Keratinocyte (primary cell): ENCODE results near the gene HYDIN. TPM values are rescaled to one million over a fixed set of nuclear protein-coding genes. Genes with fewer than 3 reads are reported as not detected.
"Not testable (repeated sequence)": the region's sequence is repeated elsewhere in the genome, so short reads cannot be mapped to it uniquely, and the experiment has no call there.

Experiments used
- DNase-seq: peaks from one replicate; pipeline ENCODE4 v3.0.0-alpha.2; 2011; ENCODE audit warnings: low read depth, missing footprints, low spot score
- FAIRE-seq: peaks from 2 replicates; lab custom pipeline; 2011; peaks lifted over from hg19 to GRCh38; lab: Jason Lieb, UNC
- H2AFZ ChIP-seq: 2 replicates; pipeline ENCODE4 v1.6.0; 2012; ENCODE audit warnings: low read length, control low read depth, inconsistent platforms; ENCODE audit not compliant: control insufficient read depth
- H3K27ac ChIP-seq: 2 replicates; pipeline ENCODE4 v1.5.1; 2011; ENCODE audit warnings: low read length; ENCODE audit not compliant: control insufficient read depth, insufficient read depth
- H3K27me3 ChIP-seq: 3 replicates; pipeline ENCODE4 v1.6.0; 2011; ENCODE audit warnings: low read length; ENCODE audit not compliant: control insufficient read depth, insufficient read depth; ENCODE audit errors: extremely low read depth
- H3K36me3 ChIP-seq, 2 experiments: 2 replicates in 1 of 2; 3 replicates in 1 of 2; pipeline ENCODE4 v1.5.1; 2011; ENCODE audit warnings: low read length in 2 of 2, mild to moderate bottlenecking in 1 of 2; ENCODE audit not compliant: control insufficient read depth in 2 of 2, insufficient read depth in 2 of 2; ENCODE audit errors: extremely low read depth in 1 of 2
- H3K4me1 ChIP-seq: 3 replicates; pipeline ENCODE4 v1.5.1; 2011; ENCODE audit warnings: low read length; ENCODE audit not compliant: control insufficient read depth, insufficient read depth; ENCODE audit errors: extremely low read depth
- H3K4me2 ChIP-seq: 3 replicates; pipeline ENCODE4 v1.6.0; 2011; ENCODE audit warnings: low read depth, low read length; ENCODE audit not compliant: control insufficient read depth, insufficient read depth; ENCODE audit errors: extremely low read depth
- H3K4me3 ChIP-seq, 3 experiments: fragments of 200-600 bp in 1 of 3; sonication (generic) in 1 of 3; 2 replicates in 2 of 3; 3 replicates in 1 of 3; pipeline ENCODE4 v1.5.1; 2011 to 2016; ENCODE audit warnings: low read length in 3 of 3, mild to moderate bottlenecking in 3 of 3, control low read depth in 2 of 3, inconsistent platforms in 1 of 3, low read depth in 1 of 3, mixed read lengths in 1 of 3, mixed run types in 1 of 3, moderate library complexity in 1 of 3; ENCODE audit not compliant: control insufficient read depth in 2 of 3, insufficient read depth in 2 of 3; ENCODE audit errors: extremely low read depth in 1 of 3
- H3K79me2 ChIP-seq: 2 replicates; pipeline ENCODE4 v1.6.0; 2012; ENCODE audit warnings: low read length; ENCODE audit not compliant: control insufficient read depth, insufficient read depth
- H3K9ac ChIP-seq: 3 replicates; pipeline ENCODE4 v1.6.0; 2011; ENCODE audit warnings: low read length; ENCODE audit not compliant: control insufficient read depth, insufficient read depth; ENCODE audit errors: extremely low read depth
- H3K9me1 ChIP-seq: 3 replicates; pipeline ENCODE4 v1.6.0; 2011; ENCODE audit warnings: low read length; ENCODE audit not compliant: control insufficient read depth, insufficient read depth; ENCODE audit errors: extremely low read depth
- H3K9me3 ChIP-seq: 2 replicates; pipeline ENCODE4 v1.5.1; 2012; ENCODE audit warnings: low read depth, low read length; ENCODE audit not compliant: control insufficient read depth
- H4K20me1 ChIP-seq: 3 replicates; pipeline ENCODE4 v1.6.0; 2011; ENCODE audit warnings: low read length; ENCODE audit not compliant: control insufficient read depth, insufficient read depth; ENCODE audit errors: extremely low read depth
- dilution Hi-C: fragments of 300-500 bp; cut with MboI; formaldehyde crosslinking; loops from one replicate; pipeline ENCODE4 v1.7.0; 2020; ENCODE audit warnings: low sequenced_read_pairs; ENCODE audit not compliant: extremely low pct_ligation_motif_present
- polyA plus RNA-seq, 5 experiments: library from polyadenylated mRNA; depleted of rRNA in 3 of 5; stranded (reverse) in 3 of 5; stranded (forward) in 1 of 5; unstranded in 1 of 5; fragments of >200 nt; gene quantifications; 1 replicate in 1 of 5; 2 replicates in 3 of 5; 3 replicates in 1 of 5; pipeline versions ENCODE4 v1.2.1 to v1.2.3, GENCODE V29; 2011 to 2012; ENCODE audit warnings: missing spikeins in 2 of 5, low read depth in 1 of 5, low replicate concordance in 1 of 5

HYDIN gene
- polyA plus RNA-seq, 1 donor (not counting 4 experiments of a cell fraction or from before 2014, with no cell fraction given) = 0.49 TPM

GRCh38 chr16:70882311-70882710 lies 348.2 kb downstream of the HYDIN start:
- FAIRE-seq, H3K27me3 ChIP-seq, H3K36me3 ChIP-seq, H3K4me3 ChIP-seq, H3K4me1 ChIP-seq, H3K9ac ChIP-seq, H2AFZ ChIP-seq, H3K9me3 ChIP-seq, H3K79me2 ChIP-seq, H3K9me1 ChIP-seq, H3K27ac ChIP-seq, DNase-seq, H3K4me2 ChIP-seq, H4K20me1 ChIP-seq, dilution Hi-C loops: not testable (repeated sequence)

GRCh38 chr16:70877895-70878294 lies 352.6 kb downstream of the HYDIN start:
- H3K36me3 ChIP-seq, H3K79me2 ChIP-seq, H3K27me3 ChIP-seq, FAIRE-seq, H2AFZ ChIP-seq, H3K9ac ChIP-seq, H3K4me3 ChIP-seq, dilution Hi-C loops, H3K27ac ChIP-seq, H3K4me1 ChIP-seq, H3K4me2 ChIP-seq, H3K9me1 ChIP-seq, DNase-seq, H4K20me1 ChIP-seq, H3K9me3 ChIP-seq: not testable (repeated sequence)

- H3K4me1 ChIP-seq, H3K4me3 ChIP-seq, H3K27ac ChIP-seq, H3K4me2 ChIP-seq, DNase-seq, H2AFZ ChIP-seq, H3K27me3 ChIP-seq, H3K9ac ChIP-seq, dilution Hi-C loops, H4K20me1 ChIP-seq, H3K79me2 ChIP-seq, H3K9me3 ChIP-seq, H3K9me1 ChIP-seq, H3K36me3 ChIP-seq: not testable (repeated sequence)
- peak; percentile 23 for FAIRE-seq
Measured at GRCh38 chr16:70876442-70876841, 354.1 kb downstream of the HYDIN start.

- dilution Hi-C loops = not testable (repeated sequence)
Measured at GRCh38 chr16:70864698-70865097, 365.8 kb downstream of the HYDIN start.

GRCh38 chr16:70861996-70862395 lies 368.5 kb downstream of the HYDIN start:
- H3K9ac ChIP-seq, FAIRE-seq, H3K9me3 ChIP-seq, H3K4me3 ChIP-seq, H3K27me3 ChIP-seq, H3K4me1 ChIP-seq, H4K20me1 ChIP-seq, H3K27ac ChIP-seq, H3K79me2 ChIP-seq, DNase-seq, H2AFZ ChIP-seq, H3K36me3 ChIP-seq, H3K4me2 ChIP-seq, H3K9me1 ChIP-seq, dilution Hi-C loops: not testable (repeated sequence)

More at GRCh38 chr16:70864698-70865097, 365.8 kb downstream of the HYDIN start:
- not testable (repeated sequence) for FAIRE-seq, H3K79me2 ChIP-seq, H3K9ac ChIP-seq, H3K27me3 ChIP-seq, H3K9me1 ChIP-seq, H3K4me3 ChIP-seq, H3K4me2 ChIP-seq, H2AFZ ChIP-seq, H3K9me3 ChIP-seq, H4K20me1 ChIP-seq, DNase-seq, H3K27ac ChIP-seq, H3K4me1 ChIP-seq, H3K36me3 ChIP-seq
